Astrocyte (in vitro differentiated cells and primary cell): ENCODE data around the gene EFNA2.

Experiments
- EZH2 ChIP-seq: IDR thresholded peaks from 2 replicates; pipeline ENCODE4 v1.6.1; 2012; ENCODE audit warnings: mild to moderate bottlenecking, low read length, inconsistent platforms; ENCODE audit not compliant: insufficient read depth
- TF ChIP-seq, protein P1 (sequence below): IDR thresholded peaks from 2 replicates; pipeline ENCODE4 v1.5.1; 2011; ENCODE audit warnings: low read depth, mild to moderate bottlenecking, inconsistent platforms, low read length, moderate library complexity; ENCODE audit not compliant: insufficient read depth

DNA sequence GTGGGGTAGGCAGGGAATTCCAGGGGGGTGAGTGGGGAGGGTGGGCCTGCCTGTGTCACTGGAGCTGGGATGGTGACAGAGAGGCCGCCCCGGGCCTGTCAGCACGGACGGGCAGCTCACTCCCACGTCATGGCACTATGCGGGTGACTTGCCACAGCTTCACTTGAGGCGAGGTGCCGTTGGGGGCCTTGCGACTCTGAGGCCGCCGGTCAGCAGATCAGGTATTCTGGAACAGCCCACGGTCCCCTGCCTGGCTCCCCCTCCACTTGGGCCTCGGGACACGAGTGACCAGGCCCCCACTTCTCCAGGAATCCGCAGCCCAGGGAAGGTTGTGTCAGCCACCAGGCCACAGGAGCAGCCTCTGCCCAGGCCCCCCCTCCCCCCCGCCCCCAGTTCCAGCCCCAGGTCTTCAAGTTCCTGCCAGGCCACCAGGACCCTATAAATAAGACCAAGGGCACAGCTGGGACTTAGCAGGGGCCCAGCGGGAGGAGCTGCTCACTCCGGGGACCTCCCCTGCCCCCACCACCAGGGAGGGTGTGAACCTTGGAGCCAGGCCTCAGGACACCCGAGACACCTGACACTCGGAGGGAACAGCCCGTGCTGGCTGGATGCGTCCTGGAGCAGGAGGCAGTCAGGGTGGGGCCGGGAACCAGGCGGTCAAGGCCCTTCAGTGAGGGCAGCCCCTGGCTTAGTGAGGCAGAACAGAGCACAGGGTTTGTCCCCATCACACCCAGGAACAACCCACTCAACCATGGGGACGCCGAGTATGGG lies 40.0 kb upstream of the EFNA2 start:
- TF ChIP-seq, protein P1, sequence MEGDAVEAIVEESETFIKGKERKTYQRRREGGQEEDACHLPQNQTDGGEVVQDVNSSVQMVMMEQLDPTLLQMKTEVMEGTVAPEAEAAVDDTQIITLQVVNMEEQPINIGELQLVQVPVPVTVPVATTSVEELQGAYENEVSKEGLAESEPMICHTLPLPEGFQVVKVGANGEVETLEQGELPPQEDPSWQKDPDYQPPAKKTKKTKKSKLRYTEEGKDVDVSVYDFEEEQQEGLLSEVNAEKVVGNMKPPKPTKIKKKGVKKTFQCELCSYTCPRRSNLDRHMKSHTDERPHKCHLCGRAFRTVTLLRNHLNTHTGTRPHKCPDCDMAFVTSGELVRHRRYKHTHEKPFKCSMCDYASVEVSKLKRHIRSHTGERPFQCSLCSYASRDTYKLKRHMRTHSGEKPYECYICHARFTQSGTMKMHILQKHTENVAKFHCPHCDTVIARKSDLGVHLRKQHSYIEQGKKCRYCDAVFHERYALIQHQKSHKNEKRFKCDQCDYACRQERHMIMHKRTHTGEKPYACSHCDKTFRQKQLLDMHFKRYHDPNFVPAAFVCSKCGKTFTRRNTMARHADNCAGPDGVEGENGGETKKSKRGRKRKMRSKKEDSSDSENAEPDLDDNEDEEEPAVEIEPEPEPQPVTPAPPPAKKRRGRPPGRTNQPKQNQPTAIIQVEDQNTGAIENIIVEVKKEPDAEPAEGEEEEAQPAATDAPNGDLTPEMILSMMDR = no peak
- TF ChIP-seq EZH2 = no peak
